ENCODE results near the gene CENPM.

- TF ChIP-seq ZBTB7A (IDR thresholded peaks at IDR 0.05; ENCODE audit: borderline replicate concordance, control insufficient read depth, low read depth, low read length) (no peak), ZNF324 (CRISPR knock-in tag; IDR thresholded peaks at IDR 0.05) (no peak)
These were observed 32.3 kb downstream of the CENPM start for GRCh38 chr22:41914611-41915034.

All from K562 (cell line).